Activated CD8-positive, alpha-beta T cell treated with anti-CD3 and anti-CD28 coated beads for 36 hours (primary cell): Measurements from ENCODE around the gene KNL1. TPM values are rescaled to one million over a fixed set of nuclear protein-coding genes. Genes with fewer than 3 reads are reported as not detected.

Experiments
- ATAC-seq: fragments of 200-7000 bp; cut with Tn5 transposase; one replicate; pipeline ENCODE4 v1.10.0; 2021; ENCODE audit warnings: mild to moderate bottlenecking, moderate library complexity
- CTCF ChIA-PET: fragments of 350-600 bp; sonication (Branson Sonifier 250); formaldehyde crosslinking; loops from one replicate; lab custom pipeline; 2021; ENCODE audit warnings: antibody characterized with exemption; lab: Charles Lee
- POLR2A ChIA-PET: fragments of 350-600 bp; sonication (Branson Sonifier 250); formaldehyde crosslinking; loops from one replicate; lab custom pipeline; 2021; ENCODE audit warnings: antibody characterized with exemption; lab: Charles Lee
- DNase-seq: peaks from one replicate; pipeline ENCODE4 v3.0.0-alpha.2; 2020
- H3K27ac Mint-ChIP-seq: one replicate; pipeline ENCODE4 v1.8.0; 2021; ENCODE audit warnings: mild to moderate bottlenecking, mixed read lengths
- H3K27me3 Mint-ChIP-seq: one replicate; pipeline ENCODE4 v1.8.0; 2021; ENCODE audit warnings: mixed read lengths
- H3K36me3 Mint-ChIP-seq: one replicate; pipeline ENCODE4 v1.8.0; 2021; ENCODE audit warnings: low read depth, mixed read lengths
- H3K4me1 Mint-ChIP-seq: one replicate; pipeline ENCODE4 v1.8.0; 2021; ENCODE audit warnings: low read depth, mixed read lengths
- H3K4me3 Mint-ChIP-seq: one replicate; pipeline ENCODE4 v1.8.0; 2021; ENCODE audit warnings: mild to moderate bottlenecking, moderate library complexity, mixed read lengths
- H3K9me3 Mint-ChIP-seq: one replicate; pipeline ENCODE4 v1.8.0; 2021; ENCODE audit warnings: mixed read lengths
- intact Hi-C: fragments of 100-400 bp; cut with micrococcal nuclease; formaldehyde crosslinking; loops from one replicate; pipeline ENCODE4 v1.10.0; 2022
- total RNA-seq, 2 experiments: library from RNA; stranded (reverse); gene quantifications; one replicate each; pipeline ENCODE4 v1.2.3, GENCODE V29; 2021
- TF ChIP-seq, protein P1 (sequence below): fragments of 200-600 bp; IDR thresholded peaks from one replicate; pipeline ENCODE4 v1.8.0; 2022; ENCODE audit warnings: antibody characterized with exemption, mild to moderate bottlenecking

KNL1 gene
- total RNA-seq, 2 experiments from 2014 or later, result 20.9 to 22.8 TPM

DNA sequence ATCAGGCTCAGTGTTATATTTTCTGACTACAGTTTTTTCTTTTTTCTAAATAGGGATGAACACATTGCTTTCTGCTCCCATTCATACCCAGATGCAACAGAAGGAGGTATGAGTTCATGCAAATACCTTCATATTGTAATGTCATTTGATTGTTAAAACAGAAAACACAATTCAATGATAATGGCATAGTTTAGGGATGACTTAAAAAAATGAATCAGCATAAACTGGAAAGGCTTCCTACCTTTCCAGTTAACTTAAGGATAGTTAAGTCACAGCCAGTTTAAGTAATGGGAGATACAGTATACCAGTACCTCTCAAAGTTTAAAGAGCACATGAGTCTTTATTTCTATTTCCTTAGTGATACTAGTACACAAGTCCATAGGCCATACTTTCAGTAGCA lies 24.9 kb downstream of the KNL1 start:
- ATAC-seq (no peak), DNase-seq (no peak)
- no peak overlapping the region for H3K4me3 Mint-ChIP-seq
- no peaks in the 10 kb centered on the region for H3K27me3 Mint-ChIP-seq
- intact Hi-C loops, result no loop called here
- peaks cover 10% of the 10 kb centered on the region for H3K36me3 Mint-ChIP-seq
- H3K27ac Mint-ChIP-seq, result no peak overlapping the region
- H3K9me3 Mint-ChIP-seq, result no peaks in the 10 kb centered on the region
- ChIA-PET CTCF (no interaction called here), POLR2A (no interaction called here)
- no peaks in the 10 kb centered on the region for H3K4me1 Mint-ChIP-seq
- TF ChIP-seq, protein P1, sequence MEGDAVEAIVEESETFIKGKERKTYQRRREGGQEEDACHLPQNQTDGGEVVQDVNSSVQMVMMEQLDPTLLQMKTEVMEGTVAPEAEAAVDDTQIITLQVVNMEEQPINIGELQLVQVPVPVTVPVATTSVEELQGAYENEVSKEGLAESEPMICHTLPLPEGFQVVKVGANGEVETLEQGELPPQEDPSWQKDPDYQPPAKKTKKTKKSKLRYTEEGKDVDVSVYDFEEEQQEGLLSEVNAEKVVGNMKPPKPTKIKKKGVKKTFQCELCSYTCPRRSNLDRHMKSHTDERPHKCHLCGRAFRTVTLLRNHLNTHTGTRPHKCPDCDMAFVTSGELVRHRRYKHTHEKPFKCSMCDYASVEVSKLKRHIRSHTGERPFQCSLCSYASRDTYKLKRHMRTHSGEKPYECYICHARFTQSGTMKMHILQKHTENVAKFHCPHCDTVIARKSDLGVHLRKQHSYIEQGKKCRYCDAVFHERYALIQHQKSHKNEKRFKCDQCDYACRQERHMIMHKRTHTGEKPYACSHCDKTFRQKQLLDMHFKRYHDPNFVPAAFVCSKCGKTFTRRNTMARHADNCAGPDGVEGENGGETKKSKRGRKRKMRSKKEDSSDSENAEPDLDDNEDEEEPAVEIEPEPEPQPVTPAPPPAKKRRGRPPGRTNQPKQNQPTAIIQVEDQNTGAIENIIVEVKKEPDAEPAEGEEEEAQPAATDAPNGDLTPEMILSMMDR, result no peak

- TF ChIP-seq, protein P1, result no peak
- CTCF ChIA-PET, result interaction anchor here (1.0 to 1.4 kb wide), 2 partner anchors 9 to 24 kb away, joined by 3 to 6 read pairs; no protein-coding TSS in a partner anchor
These were observed 29.3 kb downstream of the KNL1 start for GRCh38 chr15:40623361-40623760.

DNA sequence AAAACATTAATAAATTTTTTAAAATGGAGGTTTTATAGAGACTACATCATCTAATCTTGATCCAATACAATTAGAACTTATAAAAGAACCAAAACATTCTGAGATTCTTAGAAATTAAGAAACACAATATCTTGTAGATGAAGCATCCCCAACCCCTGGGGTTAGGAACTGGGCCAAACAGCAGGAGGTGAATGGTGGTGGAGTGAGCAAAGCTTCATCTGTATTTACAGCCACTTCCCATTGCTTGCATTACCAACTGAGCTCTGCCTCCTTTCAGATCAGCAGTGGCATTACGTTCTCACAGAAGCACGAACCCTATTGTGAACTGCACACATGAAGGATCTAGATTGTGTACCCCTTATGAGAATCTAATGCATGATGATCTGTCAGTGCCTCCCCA lies 36.3 kb downstream of the KNL1 start:
- ChIA-PET POLR2A (no interaction called here), CTCF (interaction anchor here (2.4 kb wide), 1 partner anchor 40 kb away, joined by 6 read pairs; no protein-coding TSS in a partner anchor)
- ATAC-seq (no peak), DNase-seq (no peak)
- peaks cover 10% of the 10 kb centered on the region for H3K36me3 Mint-ChIP-seq
- intact Hi-C loops, result no loop called here
- no peaks in the 10 kb centered on the region for H3K27me3 Mint-ChIP-seq
- H3K4me1 Mint-ChIP-seq, result no peaks in the 10 kb centered on the region
- H3K9me3 Mint-ChIP-seq, result no peaks in the 10 kb centered on the region
- no peak overlapping the region for H3K4me3 Mint-ChIP-seq
- H3K27ac Mint-ChIP-seq, result no peak overlapping the region
- TF ChIP-seq, protein P1, result no peak

More at GRCh38 chr15:40623361-40623760, 29.3 kb downstream of the KNL1 start:
- Mint-ChIP-seq H3K27me3 (no peaks in the 10 kb centered on the region), H3K36me3 (peaks cover 13% of the 10 kb centered on the region), H3K4me3 (no peak overlapping the region), H3K9me3 (no peaks in the 10 kb centered on the region), H3K4me1 (no peaks in the 10 kb centered on the region), H3K27ac (no peak overlapping the region)
- no peak for ATAC-seq
- intact Hi-C loops, result loop anchor here (10.0 kb wide), 1 partner anchor 49 kb away; no protein-coding TSS in a partner anchor
- DNase-seq, result no peak
- POLR2A ChIA-PET, result interaction anchor here (0.7 kb wide), 1 partner anchor 62 kb away, joined by 3 read pairs; no protein-coding TSS in a partner anchor

- TF ChIP-seq, protein P1, result no peak
- no peak overlapping the region for H3K4me3 Mint-ChIP-seq
- DNase-seq, result no peak
- no peaks in the 10 kb centered on the region for H3K4me1 Mint-ChIP-seq
- ChIA-PET POLR2A (no interaction called here), CTCF (no interaction called here)
- ATAC-seq, result no peak
- no peaks in the 10 kb centered on the region for H3K27me3 Mint-ChIP-seq
- H3K36me3 Mint-ChIP-seq, result peaks cover 10% of the 10 kb centered on the region
- intact Hi-C loops, result no loop called here
- no peak overlapping the region for H3K27ac Mint-ChIP-seq
- no peaks in the 10 kb centered on the region for H3K9me3 Mint-ChIP-seq
These were observed 39.1 kb downstream of the KNL1 start for GRCh38 chr15:40633178-40633577.

GRCh38 chr15:40637221-40637745 lies 43.2 kb downstream of the KNL1 start:
- TF ChIP-seq, protein P1, result no peak
- Mint-ChIP-seq H3K4me3 (no peak overlapping the region), H3K27ac (no peak overlapping the region), H3K27me3 (no peaks in the 10 kb centered on the region), H3K36me3 (peaks cover 9% of the 10 kb centered on the region), H3K9me3 (no peaks in the 10 kb centered on the region), H3K4me1 (no peaks in the 10 kb centered on the region)
- no peak for DNase-seq
- ATAC-seq, result no peak
- CTCF ChIA-PET, result no interaction called here
- intact Hi-C loops, result no loop called here
- POLR2A ChIA-PET, result interaction anchor here (1.0 kb wide), 1 partner anchor 53 kb away, joined by 3 read pairs; no protein-coding TSS in a partner anchor
